ENCODE results near the gene VSIG10.
A peak's percentile ranks its signal among the peaks of the same experiment; 100 is the strongest.
"Not testable (repeated sequence)": the region's sequence is repeated elsewhere in the genome, so short reads cannot be mapped to it uniquely, and the experiment has no call there.

The VSIG10 gene

DNA sequence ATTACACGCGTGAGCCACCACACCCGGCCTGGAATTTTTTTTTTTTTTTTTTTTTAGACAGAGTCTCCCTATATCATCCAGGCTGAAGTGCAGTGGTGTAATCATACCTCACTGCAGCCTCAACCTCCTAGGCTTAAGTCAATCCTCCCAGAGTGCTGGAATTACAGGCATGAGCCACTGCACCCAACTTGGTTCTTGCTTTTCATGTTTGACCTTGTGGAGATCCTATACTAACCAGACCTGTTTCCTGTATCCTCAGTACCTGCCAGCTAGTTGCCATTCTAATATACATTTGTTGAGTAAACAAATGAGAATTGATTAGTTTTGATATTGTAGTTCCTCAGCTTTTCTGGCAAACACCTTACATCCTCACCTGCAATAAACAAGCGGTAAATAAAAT is 3.2 kb upstream of the VSIG10 start:
- DNase-seq (ENCODE audit: low spot score): no peak

GRCh38 chr12:118103201-118103600 is 610 bp downstream of the VSIG10 start:
- no peak for DNase-seq (ENCODE audit: low spot score)

GRCh38 chr12:118102609-118103008 is 1.2 kb downstream of the VSIG10 start:
- no peak for DNase-seq (ENCODE audit: low spot score)

DNA sequence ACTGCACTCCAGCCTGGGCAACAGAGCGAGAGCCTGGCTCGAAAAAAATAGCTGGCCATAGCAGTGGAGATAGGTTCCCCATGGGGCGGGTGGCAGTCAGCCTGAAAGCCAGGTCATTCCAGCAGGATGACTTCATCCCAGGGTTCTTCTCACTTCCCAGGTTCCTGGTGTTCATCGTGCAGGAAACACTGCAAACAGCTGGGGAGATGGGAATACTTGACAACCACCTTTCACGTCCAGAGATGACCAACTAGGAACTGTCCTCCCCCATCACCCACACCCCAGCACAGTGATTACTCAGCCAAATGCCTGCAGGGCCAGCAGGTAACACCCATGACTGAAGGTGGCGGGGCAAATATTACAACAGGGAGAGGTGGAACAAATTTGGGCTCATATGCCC is 1.7 kb downstream of the VSIG10 start:
- no peak for DNase-seq (ENCODE audit: low spot score)

- DNase-seq (ENCODE audit: low spot score): no peak
Measured at GRCh38 chr12:118101051-118101450, 2.8 kb downstream of the VSIG10 start.

GRCh38 chr12:118098911-118099671 is 4.7 kb downstream of the VSIG10 start:
- no peak for DNase-seq (ENCODE audit: low spot score)

DNA sequence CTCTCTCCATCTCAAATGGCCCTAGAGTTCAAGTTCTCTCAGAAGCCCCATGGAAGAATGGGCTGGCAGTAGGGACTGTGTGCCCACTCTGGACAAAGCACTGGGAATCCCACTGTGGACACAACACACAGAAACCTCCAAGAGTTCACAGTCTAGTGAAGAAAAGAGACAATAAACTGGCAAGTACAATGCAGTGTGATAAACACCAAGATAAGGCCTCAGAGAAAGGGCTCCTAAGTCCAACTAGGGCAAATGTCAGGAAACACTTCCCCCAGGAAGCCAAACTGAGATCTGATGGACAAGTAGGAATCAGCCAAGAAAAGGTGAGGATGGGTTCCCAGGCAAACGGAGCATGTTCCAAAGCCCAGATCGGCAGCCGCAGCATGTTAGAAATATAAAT is 5.4 kb downstream of the VSIG10 start:
- DNase-seq (ENCODE audit: low spot score): no peak

DNA sequence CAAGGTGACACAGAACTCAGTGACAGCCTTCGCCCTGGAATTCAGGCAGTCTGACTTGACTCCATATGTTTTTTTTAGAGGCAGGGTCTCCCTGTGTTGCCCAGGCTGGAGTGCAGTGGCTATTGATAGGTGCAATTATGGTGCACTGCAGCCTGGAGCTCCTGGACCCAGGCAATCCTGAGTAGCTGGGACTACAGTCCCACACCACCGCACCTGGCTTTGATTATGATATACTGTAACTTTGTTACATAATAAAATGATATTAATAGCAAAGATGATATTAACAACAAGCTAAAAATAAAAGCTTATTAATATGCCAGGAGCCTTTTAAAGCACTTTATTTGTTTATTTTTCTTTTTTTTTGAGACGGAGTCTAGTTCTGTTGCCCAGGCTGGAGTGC is 9.8 kb downstream of the VSIG10 start:
- no peak for DNase-seq (ENCODE audit: low spot score)

GRCh38 chr12:118089782-118090181 is 14.0 kb downstream of the VSIG10 start:
- no peak for DNase-seq (ENCODE audit: low spot score)

GRCh38 chr12:118082161-118082560 is 21.6 kb downstream of the VSIG10 start:
- no peak for DNase-seq (ENCODE audit: low spot score)

GRCh38 chr12:118081521-118081920 is 22.3 kb downstream of the VSIG10 start:
- not testable (repeated sequence) for DNase-seq (ENCODE audit: low spot score)

DNA sequence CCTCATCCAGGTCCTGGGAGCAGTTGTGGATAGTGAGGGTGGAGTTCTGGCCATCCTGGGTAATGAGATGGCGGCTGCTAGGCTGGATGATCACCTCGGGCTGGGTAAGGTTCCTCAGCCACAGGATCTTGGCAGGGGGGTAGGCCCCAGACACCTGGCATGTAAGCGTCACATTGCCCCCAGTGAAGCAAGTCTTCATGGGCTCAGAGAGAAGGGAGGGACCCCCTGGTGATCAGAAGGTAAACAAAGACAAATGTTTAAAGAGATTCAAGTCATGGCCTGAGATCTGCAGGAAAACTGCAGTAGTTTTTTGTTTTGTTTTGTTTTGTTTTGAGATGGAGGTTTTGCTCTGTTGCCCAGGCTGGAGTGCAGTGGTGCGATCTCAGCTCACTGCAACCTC is 30.0 kb downstream of the VSIG10 start:
- DNase-seq (ENCODE audit: low spot score): no peak

DNA sequence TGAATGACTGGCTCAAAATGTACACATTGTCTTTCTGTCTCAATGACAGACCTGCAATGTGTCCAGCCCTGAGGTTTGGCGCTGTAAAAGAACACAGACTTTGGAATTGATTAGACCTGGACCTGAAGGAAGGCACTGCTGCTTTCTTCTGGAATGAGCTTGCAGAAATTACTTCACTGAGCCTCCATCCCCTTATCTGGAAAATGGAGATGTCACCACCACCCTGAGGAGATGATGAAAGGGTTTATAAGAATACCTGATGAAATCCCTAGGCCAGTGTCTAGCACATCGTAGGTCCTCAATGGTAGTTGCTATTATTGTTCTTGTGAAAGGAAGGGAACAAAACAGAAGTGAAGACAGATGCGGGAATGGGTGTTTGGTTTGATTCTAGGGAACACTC is 33.2 kb downstream of the VSIG10 start:
- DNase-seq (ENCODE audit: low spot score): no peak

DNA sequence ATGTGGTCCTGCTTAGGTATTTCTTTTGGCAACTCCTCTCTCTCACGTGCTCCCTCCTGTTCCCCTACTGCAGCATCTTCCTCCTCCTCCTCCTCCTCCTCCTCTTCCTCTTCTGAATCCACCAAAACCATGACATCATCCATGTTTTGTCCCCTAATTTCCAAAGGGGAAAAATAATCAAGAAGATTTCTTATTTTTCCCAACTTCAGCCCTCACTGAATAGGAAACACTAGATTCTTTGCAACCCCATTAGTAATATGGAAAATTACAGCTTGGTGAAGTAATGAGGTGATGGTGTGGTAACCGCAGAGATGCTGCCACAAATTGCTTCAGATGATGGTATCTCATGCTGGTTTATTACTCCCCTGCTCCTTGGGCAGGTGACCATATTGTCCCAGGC is 35.4 kb downstream of the VSIG10 start:
- no peak for DNase-seq (ENCODE audit: low spot score)

DNA sequence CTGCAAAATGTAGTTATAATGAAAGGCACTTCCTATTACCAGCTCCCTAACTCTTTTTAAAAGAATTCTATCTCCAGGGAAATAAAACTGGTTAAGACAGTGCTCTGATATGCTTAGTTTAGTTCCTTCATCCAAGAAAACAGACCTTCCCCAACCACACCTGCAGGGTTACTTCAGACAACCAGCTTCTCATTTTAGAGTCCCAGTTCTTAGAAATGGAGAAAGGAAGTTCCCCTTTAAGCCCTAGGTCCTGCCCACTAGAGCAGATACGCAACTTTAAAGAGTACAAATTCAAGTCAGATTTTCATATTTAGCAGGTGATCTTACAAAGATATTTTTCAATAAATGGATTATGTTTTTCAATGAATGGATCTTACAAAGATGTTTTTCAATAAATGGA is 38.4 kb downstream of the VSIG10 start:
- DNase-seq (ENCODE audit: low spot score): no peak

GRCh38 chr12:118064608-118065007 is 39.2 kb downstream of the VSIG10 start:
- peak; percentile 60 for DNase-seq (ENCODE audit: low spot score)

- no peak for DNase-seq (ENCODE audit: low spot score)
Measured at GRCh38 chr12:118063576-118064391, 40.0 kb downstream of the VSIG10 start.

GRCh38 chr12:118061873-118062843 is 41.7 kb downstream of the VSIG10 start:
- no peak for DNase-seq (ENCODE audit: low spot score)

- peak; percentile 23 for DNase-seq (ENCODE audit: low spot score)
Measured at GRCh38 chr12:118061011-118061872, 42.6 kb downstream of the VSIG10 start, which contains the start of gene WSB2. TSS of gene WSB2 (minus strand) at chr12:118061179. CDS start at chr12:118061048, 131 bp downstream.

DNA sequence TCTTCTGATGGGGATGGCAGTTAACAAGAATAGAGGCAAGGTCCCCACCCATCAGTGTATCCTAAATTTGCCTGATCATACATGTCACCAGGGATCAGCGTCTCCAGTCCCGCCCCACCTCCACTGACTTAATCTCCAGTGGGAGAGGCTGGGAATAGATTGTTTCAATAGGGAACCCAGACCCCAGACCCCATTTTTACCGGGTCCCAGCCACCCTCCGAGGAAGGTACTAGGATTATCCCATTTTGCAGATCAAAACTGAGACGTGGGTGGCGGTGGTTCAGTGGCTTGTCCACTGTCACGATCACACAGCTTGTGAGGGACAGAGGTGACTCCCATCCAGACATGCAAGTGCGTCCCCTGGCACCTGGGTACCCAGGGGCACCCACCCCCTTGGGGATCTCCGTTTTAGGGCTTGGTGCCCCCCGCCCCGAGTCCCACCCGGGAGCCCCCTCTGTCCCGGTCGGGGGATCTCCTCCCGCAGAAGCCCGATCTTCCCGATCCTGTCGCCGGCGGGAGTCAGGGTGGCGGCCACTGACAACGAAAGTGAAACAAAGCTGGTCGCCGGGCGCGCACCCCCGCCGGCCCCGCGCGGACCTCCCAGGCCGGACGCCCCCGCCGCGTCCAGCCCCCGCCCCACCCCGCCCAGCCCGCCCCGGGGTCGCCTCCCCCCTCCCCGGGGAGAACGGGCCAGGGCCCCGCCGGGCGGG is 43.4 kb downstream of the VSIG10 start:
- DNase-seq (ENCODE audit: low spot score): peak; percentile 17

Data from NAMALWA (cell line).